Stimulated activated naive CD8-positive, alpha-beta T cell treated with anti-CD3 and anti-CD28 coated beads, Interleukin-15, amount 100 ng/mL, for 72 hours (primary cell): ENCODE data around the gene GOLGA3.
"Not testable (repeated sequence)": the region's sequence is repeated elsewhere in the genome, so short reads cannot be mapped to it uniquely, and the experiment has no call there.

ENCODE experiments used
- ATAC-seq: fragments of 150-1000 bp; cut with Tn5 transposase; 2 replicates; pipeline ENCODE4 v1.10.0; 2021; ENCODE audit warnings: mild to moderate bottlenecking, moderate library complexity
- DNase-seq, 2 donors: peaks; one replicate each; pipeline ENCODE4 v3.0.0; 2021 to 2022
- H3K27ac Mint-ChIP-seq, 2 donors: one replicate each; pipeline ENCODE4 v1.8.0; 2022; ENCODE audit warnings: mild to moderate bottlenecking in 2 of 2, mixed read lengths in 2 of 2, moderate library complexity in 2 of 2
- H3K27me3 Mint-ChIP-seq: one replicate; pipeline ENCODE4 v1.8.0; 2022; ENCODE audit warnings: mixed read lengths
- H3K4me1 Mint-ChIP-seq: one replicate; pipeline ENCODE4 v1.8.0; 2022; ENCODE audit warnings: mild to moderate bottlenecking, mixed read lengths
- H3K4me3 Mint-ChIP-seq, 2 donors: one replicate each; pipeline ENCODE4 v1.8.0; 2022; ENCODE audit warnings: mild to moderate bottlenecking in 2 of 2, mixed read lengths in 2 of 2, moderate library complexity in 1 of 2
- H3K9me3 Mint-ChIP-seq, 2 donors: one replicate each; pipeline ENCODE4 v1.8.0; 2022; ENCODE audit warnings: mixed read lengths in 2 of 2

Gene GOLGA3

GRCh38 chr12:132828706-132829534 lies at the start of gene GOLGA3:
TSS of gene GOLGA3 (minus strand) at chr12:132828869. CDS start at chr12:132822128, 6,741 bp downstream.
- H3K9me3 Mint-ChIP-seq = no peaks in the 10 kb centered on the region
- peak within 1 kb of the TSS; percentile 98 to 99 for H3K4me3 Mint-ChIP-seq
- DNase-seq (peak; percentile 93 to 95), ATAC-seq (peak; percentile 93)
- H3K27me3 Mint-ChIP-seq = no peaks in the 10 kb centered on the region
- H3K4me1 Mint-ChIP-seq = peaks cover 55% of the 10 kb centered on the region
- H3K27ac Mint-ChIP-seq = peak within 1 kb of the TSS; percentile 100

GRCh38 chr12:132874620-132875019 lies 46.0 kb upstream of the GOLGA3 start:
- H3K27me3 Mint-ChIP-seq, H3K27ac Mint-ChIP-seq, H3K9me3 Mint-ChIP-seq, H3K4me3 Mint-ChIP-seq, DNase-seq, ATAC-seq: not testable (repeated sequence)
- H3K4me1 Mint-ChIP-seq = peaks cover 30% of the 10 kb centered on the region

- ATAC-seq = no peak
Measured at GRCh38 chr12:132874175-132874574, 45.5 kb upstream of the GOLGA3 start.

GRCh38 chr12:132873724-132874123 lies 45.1 kb upstream of the GOLGA3 start:
- Mint-ChIP-seq H3K4me1 (peaks cover 30% of the 10 kb centered on the region), H3K9me3 (no peaks in the 10 kb centered on the region), H3K27me3 (no peaks in the 10 kb centered on the region), H3K27ac (peak overlapping the region; percentile 57 to 87), H3K4me3 (peak overlapping the region; percentile 14 to 56)
- ATAC-seq (peak; percentile 74), DNase-seq (peak in 1 of 2 donors; percentile 25)

More at GRCh38 chr12:132874175-132874574, 45.5 kb upstream of the GOLGA3 start:
- H3K4me3 Mint-ChIP-seq = peak overlapping the region in 1 of 2 donors; percentile 56
- H3K4me1 Mint-ChIP-seq = peaks cover 30% of the 10 kb centered on the region
- no peak for DNase-seq
- no peaks in the 10 kb centered on the region for H3K27me3 Mint-ChIP-seq
- H3K27ac Mint-ChIP-seq = peak overlapping the region in 1 of 2 donors; percentile 87
- H3K9me3 Mint-ChIP-seq = no peaks in the 10 kb centered on the region

- ATAC-seq (peak; percentile 86), DNase-seq (peak; percentile 33 to 43)
- peak overlapping the region in 1 of 2 donors; percentile 84 for H3K27ac Mint-ChIP-seq
- H3K27me3 Mint-ChIP-seq = no peaks in the 10 kb centered on the region
- H3K4me1 Mint-ChIP-seq = peaks cover 34% of the 10 kb centered on the region
- H3K9me3 Mint-ChIP-seq = no peaks in the 10 kb centered on the region
- peak overlapping the region; percentile 49 to 70 for H3K4me3 Mint-ChIP-seq
Measured at GRCh38 chr12:132872975-132873421, 44.3 kb upstream of the GOLGA3 start.

- H3K27me3 Mint-ChIP-seq = no peaks in the 10 kb centered on the region
- peaks cover 42% of the 10 kb centered on the region for H3K4me1 Mint-ChIP-seq
- H3K27ac Mint-ChIP-seq = peak overlapping the region in 1 of 2 donors; percentile 84
- H3K9me3 Mint-ChIP-seq = no peaks in the 10 kb centered on the region
- DNase-seq (no peak), ATAC-seq (peak; percentile 3)
- H3K4me3 Mint-ChIP-seq = peak overlapping the region; percentile 49 to 70
Measured at GRCh38 chr12:132872073-132872855, 43.6 kb upstream of the GOLGA3 start.

- DNase-seq (no peak), ATAC-seq (no peak)
- no peaks in the 10 kb centered on the region for H3K9me3 Mint-ChIP-seq
- H3K27ac Mint-ChIP-seq = no peak overlapping the region
- H3K4me1 Mint-ChIP-seq = peaks cover 44% of the 10 kb centered on the region
- no peaks in the 10 kb centered on the region for H3K27me3 Mint-ChIP-seq
- no peak overlapping the region for H3K4me3 Mint-ChIP-seq
Measured at GRCh38 chr12:132869551-132869950, 40.9 kb upstream of the GOLGA3 start.

- ATAC-seq (no peak), DNase-seq (no peak)
- Mint-ChIP-seq H3K27me3 (no peaks in the 10 kb centered on the region), H3K27ac (peak overlapping the region in 1 of 2 donors; percentile 29), H3K9me3 (no peaks in the 10 kb centered on the region), H3K4me3 (peak overlapping the region in 1 of 2 donors; percentile 53), H3K4me1 (peaks cover 19% of the 10 kb centered on the region)
Measured at GRCh38 chr12:132866251-132866828, 37.7 kb upstream of the GOLGA3 start.

- Mint-ChIP-seq H3K27me3 (no peaks in the 10 kb centered on the region), H3K9me3 (no peaks in the 10 kb centered on the region), H3K27ac (peak overlapping the region in 1 of 2 donors; percentile 13), H3K4me1 (peaks cover under 1% of the 10 kb centered on the region), H3K4me3 (no peak overlapping the region)
- DNase-seq (no peak), ATAC-seq (no peak)
Measured at GRCh38 chr12:132861558-132861957, 32.9 kb upstream of the GOLGA3 start.

- ATAC-seq = no peak
- Mint-ChIP-seq H3K4me1 (no peaks in the 10 kb centered on the region), H3K9me3 (no peaks in the 10 kb centered on the region), H3K4me3 (no peak overlapping the region), H3K27me3 (no peaks in the 10 kb centered on the region), H3K27ac (peak overlapping the region in 1 of 2 donors; percentile 19)
- no peak for DNase-seq
Measured at GRCh38 chr12:132858718-132859266, 30.1 kb upstream of the GOLGA3 start.

GRCh38 chr12:132857019-132857418 lies 28.4 kb upstream of the GOLGA3 start:
- not testable (repeated sequence) for H3K9me3 Mint-ChIP-seq, H3K4me3 Mint-ChIP-seq, H3K27ac Mint-ChIP-seq, H3K4me1 Mint-ChIP-seq, DNase-seq, ATAC-seq, H3K27me3 Mint-ChIP-seq

GRCh38 chr12:132856581-132856980 lies 27.9 kb upstream of the GOLGA3 start:
- no peak overlapping the region for H3K4me3 Mint-ChIP-seq
- no peak overlapping the region for H3K27ac Mint-ChIP-seq
- H3K27me3 Mint-ChIP-seq = no peaks in the 10 kb centered on the region
- H3K9me3 Mint-ChIP-seq = no peaks in the 10 kb centered on the region
- H3K4me1 Mint-ChIP-seq = no peaks in the 10 kb centered on the region
- DNase-seq = no peak
- peak; percentile 43 for ATAC-seq

GRCh38 chr12:132855211-132855610 lies 26.5 kb upstream of the GOLGA3 start:
- not testable (repeated sequence) for H3K4me1 Mint-ChIP-seq, DNase-seq, H3K4me3 Mint-ChIP-seq, ATAC-seq, H3K9me3 Mint-ChIP-seq, H3K27ac Mint-ChIP-seq, H3K27me3 Mint-ChIP-seq

GRCh38 chr12:132853285-132854092 lies 24.8 kb upstream of the GOLGA3 start:
- no peak for ATAC-seq

More at GRCh38 chr12:132853285-132854092, 24.8 kb upstream of the GOLGA3 start:
- H3K4me1 Mint-ChIP-seq = peaks cover 2% of the 10 kb centered on the region
- H3K27ac Mint-ChIP-seq = no peak overlapping the region
- no peak overlapping the region for H3K4me3 Mint-ChIP-seq
- no peak for DNase-seq
- no peaks in the 10 kb centered on the region for H3K27me3 Mint-ChIP-seq
- H3K9me3 Mint-ChIP-seq = no peaks in the 10 kb centered on the region
